NCI-H1417 treated with DMSO at 0.1 percent for 48 hours (cell line): ENCODE data around the gene HMGCS2.

Experiments
- DNase-seq: peaks from one replicate; lab custom pipeline; 2025; lab: John Stamatoyannopoulos, UW

HMGCS2 gene

DNA sequence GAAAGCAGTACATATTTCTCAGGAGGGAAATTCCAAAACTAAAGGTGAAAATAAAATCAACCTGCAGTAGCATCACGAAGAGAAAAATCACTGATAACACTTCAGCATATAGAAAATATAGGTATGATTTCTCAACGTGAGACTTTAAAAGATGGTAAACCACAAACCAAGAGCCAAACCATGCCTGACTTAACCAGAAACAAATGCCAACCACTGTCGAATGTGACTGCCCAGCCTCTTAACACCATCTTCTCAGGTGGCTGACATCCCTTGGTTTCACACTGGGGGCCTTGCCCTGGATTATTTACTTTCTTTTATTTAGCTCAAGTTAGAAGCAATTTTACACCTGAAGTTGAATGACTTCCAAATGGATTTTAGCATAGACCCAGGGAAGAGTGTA is 10.1 kb downstream of the HMGCS2 start:
- no peak for DNase-seq

GRCh38 chr1:119752592-119752991 is 16.1 kb downstream of the HMGCS2 start:
- no peak for DNase-seq

DNA sequence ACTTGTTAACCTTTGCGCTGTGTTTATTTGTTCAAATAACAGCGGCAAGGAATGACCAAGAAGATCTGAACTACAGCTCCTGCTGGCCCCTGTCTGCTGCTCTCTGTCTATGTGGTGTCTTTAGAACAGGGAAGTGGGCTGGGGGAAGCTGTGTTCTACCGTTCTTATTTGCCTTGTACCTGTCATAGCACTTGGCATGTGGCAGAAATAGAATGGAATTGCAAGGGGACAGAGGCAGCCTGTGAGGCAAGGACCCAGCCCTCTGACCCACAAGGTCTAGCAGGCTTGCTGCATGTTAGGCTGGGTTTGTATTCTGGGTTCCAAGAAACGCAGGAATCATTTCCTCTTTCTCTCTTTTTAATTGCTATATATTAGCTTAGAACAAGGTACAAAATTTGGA is 20.7 kb downstream of the HMGCS2 start:
- DNase-seq: no peak

- DNase-seq: no peak
Observed at GRCh38 chr1:119747451-119747850, 21.3 kb downstream of the HMGCS2 start.

GRCh38 chr1:119745034-119745433 is 23.7 kb downstream of the HMGCS2 start:
- no peak for DNase-seq

DNA sequence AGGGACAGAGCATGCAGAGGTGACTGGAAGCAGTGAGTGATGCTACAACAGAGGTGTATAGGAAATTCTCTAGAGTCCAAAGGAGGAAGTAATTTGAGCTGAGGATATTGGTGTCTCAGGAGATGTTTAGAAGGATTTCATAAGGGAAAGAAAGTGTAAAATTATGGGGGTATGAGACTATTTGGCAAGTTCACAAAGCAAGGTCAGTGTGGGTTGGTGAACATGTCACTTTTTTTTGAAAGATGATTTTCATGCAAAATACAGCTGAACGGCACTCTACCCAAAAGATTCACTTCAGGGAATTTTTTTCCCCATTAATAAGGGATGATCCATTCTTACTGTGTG is 24.1 kb downstream of the HMGCS2 start:
- no peak for DNase-seq

- peak; percentile 5 for DNase-seq
Observed at GRCh38 chr1:119743776-119744597, 24.7 kb downstream of the HMGCS2 start.

- no peak for DNase-seq
Observed at GRCh38 chr1:119743308-119743707, 25.4 kb downstream of the HMGCS2 start.

- no peak for DNase-seq
Observed at GRCh38 chr1:119742677-119743076, 26.0 kb downstream of the HMGCS2 start.

DNA sequence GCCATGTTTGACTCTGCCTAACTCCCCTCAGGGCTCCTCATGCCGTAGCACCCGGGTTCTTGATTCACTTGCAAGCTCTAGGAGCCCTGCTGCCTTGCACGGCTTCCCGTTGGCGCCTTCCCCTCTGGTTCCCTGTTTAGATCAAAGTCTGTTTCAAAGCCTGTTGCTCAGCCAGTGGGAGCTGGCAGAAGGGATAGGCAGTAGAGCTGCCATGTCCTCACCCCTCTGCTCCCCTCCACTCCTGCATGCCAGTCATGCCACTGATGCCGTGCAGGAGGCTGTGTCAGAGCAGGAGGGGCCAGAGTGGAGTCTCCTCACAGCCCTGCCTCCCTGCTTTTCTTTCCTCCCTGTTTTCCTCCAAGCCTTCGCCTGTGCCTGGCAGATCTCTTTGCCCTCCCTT is 26.5 kb downstream of the HMGCS2 start:
- no peak for DNase-seq

GRCh38 chr1:119740896-119741780 is 27.6 kb downstream of the HMGCS2 start:
- DNase-seq: no peak

DNA sequence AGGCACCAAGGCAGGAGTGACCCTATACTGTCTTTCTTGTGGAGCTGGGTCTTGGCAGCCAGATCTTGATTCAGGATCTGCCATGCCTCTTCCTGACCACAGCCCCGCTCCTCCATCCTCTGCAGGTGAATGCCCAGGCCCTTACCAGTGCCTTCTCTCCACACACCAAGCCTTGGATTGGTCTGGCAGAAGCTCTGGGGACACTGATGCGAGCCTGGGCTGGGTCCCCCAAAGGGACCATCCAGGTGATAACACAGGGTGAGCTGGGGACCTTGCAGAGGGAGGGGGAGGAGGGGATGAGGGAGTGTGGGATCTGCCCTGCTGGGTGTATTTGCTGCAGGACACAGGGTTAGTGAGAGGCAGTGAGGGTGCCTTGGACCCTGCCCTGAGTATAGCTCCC is 28.4 kb downstream of the HMGCS2 start:
- DNase-seq: no peak

DNA sequence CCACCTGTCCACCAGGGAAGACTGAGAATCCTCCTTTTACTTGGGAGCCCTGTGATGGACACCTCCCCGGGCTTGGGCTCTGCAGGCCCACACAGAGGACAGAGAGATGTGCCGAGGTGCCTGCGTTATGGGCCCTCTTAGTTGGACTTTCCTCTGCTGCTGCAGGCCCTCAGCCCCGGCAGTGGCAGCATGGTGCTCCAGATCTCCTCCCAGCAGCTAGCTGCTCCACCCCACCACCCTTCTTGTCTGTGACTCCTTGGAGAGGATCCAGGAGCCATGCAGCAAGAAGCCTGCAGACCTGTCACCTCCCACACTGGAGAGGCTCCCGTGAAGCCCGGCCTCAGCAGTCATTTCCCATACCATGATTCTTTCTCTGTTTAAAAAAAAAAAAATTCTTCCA is 29.6 kb downstream of the HMGCS2 start:
- no peak for DNase-seq

- no peak for DNase-seq
Observed at GRCh38 chr1:119738100-119738720, 30.5 kb downstream of the HMGCS2 start.

GRCh38 chr1:119737040-119737682 is 31.5 kb downstream of the HMGCS2 start:
- DNase-seq: no peak

DNA sequence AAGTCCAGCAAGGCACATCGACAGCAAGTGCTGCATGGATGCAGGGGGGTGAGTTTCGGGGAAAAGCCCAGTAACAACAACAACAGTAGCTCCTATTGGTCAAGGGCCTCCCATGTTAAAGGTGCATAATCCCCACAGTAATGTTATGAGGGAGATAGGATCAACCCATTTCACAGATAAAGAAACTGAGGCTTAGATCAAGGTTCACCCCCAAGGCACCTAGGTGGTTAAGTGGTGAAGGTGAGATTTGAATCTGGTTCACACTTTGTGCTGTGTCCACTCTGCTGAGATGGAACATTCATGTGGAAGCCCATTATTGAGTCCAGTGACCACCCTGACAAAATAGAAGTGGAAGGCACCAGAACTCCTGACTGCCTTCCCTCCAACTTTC is 32.1 kb downstream of the HMGCS2 start:
- no peak for DNase-seq

DNA sequence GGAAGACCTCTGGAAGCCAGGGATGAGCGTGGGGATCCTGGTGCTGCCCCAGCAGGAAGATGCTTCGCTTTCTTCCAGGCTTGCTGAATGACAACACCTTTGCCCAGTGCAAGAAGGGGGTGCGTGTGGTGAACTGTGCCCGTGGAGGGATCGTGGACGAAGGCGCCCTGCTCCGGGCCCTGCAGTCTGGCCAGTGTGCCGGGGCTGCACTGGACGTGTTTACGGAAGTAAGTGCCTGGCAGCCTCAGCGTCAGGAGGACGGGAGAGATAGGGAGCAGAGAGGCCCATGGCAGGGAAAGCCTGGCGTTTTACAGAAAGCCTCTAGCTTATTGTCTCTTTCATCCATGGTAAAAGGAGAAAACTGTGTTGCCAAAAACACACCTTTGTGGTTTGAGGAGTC is 33.5 kb downstream of the HMGCS2 start:
- no peak for DNase-seq

DNA sequence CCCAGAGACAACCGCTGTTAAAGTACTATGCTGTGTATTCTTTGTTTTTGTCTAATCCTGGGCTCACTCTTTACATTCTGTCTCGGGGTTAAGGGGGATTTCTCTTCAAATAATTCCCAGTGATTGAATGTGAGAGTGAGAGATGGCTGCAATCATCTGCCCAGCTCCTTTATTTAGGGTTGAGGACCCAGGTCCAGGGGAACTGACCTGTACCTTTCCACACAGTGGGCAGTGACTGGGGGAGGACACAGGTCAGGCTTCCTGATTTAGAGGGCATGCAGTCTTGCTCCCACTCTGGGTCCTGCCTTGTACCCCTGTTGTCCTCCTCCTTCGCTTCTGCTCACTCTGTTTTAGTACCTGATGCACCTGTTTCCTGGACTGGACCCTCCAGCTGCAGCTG is 35.0 kb downstream of the HMGCS2 start:
- DNase-seq: no peak

GRCh38 chr1:119732465-119733168 is 36.1 kb downstream of the HMGCS2 start:
- DNase-seq: no peak

DNA sequence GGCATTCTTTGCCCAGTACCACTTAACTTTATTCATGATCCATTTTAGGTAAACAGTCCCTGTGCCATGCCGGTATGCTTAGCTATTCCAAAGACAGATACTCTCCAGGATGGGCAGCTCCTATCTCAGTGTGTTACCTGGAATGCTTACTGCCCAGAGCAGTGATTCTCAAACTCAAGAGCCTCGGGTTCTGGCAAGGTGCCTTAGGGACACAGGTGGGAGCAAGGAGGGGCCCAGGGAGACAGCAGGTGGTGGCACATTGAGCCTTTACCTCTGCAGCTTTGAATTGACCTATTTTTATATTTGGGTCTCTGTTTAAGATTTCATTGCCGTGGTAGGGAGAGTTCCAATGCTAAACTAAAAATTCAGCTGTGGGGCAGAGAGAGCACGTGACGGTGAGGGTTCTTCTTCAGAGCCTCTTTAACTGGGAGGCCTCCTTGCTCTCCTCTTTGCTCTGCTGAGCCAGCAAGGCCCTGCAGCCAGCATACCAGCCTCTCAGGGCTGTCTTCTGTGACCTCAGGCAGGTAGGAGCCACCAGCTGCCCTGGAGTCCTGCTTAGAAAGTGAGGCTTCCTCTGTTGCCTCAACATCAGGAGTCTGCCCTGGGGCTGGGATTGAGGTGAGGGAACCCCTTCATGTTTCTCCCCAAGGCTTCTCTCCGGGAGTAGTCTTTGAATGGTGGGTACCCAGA is 36.8 kb downstream of the HMGCS2 start:
- no peak for DNase-seq

- DNase-seq: no peak
Observed at GRCh38 chr1:119731060-119731459, 37.6 kb downstream of the HMGCS2 start.
